GM13976 (cell line): ENCODE data around the gene CUTA.

Experiments
- DNase-seq: peaks from one replicate; pipeline ENCODE4 v3.0.0; 2012; ENCODE audit warnings: low spot score
- CTCF ChIP-seq: IDR thresholded peaks from 2 replicates; pipeline ENCODE4 v1.5.1; 2012; ENCODE audit warnings: borderline replicate concordance, mild to moderate bottlenecking; ENCODE audit not compliant: insufficient read depth; ENCODE audit errors: extremely low read depth, missing control alignments, control extremely low read depth
- in situ Hi-C: fragments of 300-500 bp; cut with MboI; formaldehyde crosslinking; loops from one replicate; pipeline ENCODE4 v1.12.0; 2022; ENCODE audit warnings: low sequenced_read_pairs, mixed read lengths, inconsistent platforms; ENCODE audit not compliant: unreplicated experiment

Gene CUTA

GRCh38 chr6:33455051-33455450 lies 37.1 kb upstream of the CUTA start:
- DNase-seq, result no peak
- no peak for TF ChIP-seq CTCF

DNA sequence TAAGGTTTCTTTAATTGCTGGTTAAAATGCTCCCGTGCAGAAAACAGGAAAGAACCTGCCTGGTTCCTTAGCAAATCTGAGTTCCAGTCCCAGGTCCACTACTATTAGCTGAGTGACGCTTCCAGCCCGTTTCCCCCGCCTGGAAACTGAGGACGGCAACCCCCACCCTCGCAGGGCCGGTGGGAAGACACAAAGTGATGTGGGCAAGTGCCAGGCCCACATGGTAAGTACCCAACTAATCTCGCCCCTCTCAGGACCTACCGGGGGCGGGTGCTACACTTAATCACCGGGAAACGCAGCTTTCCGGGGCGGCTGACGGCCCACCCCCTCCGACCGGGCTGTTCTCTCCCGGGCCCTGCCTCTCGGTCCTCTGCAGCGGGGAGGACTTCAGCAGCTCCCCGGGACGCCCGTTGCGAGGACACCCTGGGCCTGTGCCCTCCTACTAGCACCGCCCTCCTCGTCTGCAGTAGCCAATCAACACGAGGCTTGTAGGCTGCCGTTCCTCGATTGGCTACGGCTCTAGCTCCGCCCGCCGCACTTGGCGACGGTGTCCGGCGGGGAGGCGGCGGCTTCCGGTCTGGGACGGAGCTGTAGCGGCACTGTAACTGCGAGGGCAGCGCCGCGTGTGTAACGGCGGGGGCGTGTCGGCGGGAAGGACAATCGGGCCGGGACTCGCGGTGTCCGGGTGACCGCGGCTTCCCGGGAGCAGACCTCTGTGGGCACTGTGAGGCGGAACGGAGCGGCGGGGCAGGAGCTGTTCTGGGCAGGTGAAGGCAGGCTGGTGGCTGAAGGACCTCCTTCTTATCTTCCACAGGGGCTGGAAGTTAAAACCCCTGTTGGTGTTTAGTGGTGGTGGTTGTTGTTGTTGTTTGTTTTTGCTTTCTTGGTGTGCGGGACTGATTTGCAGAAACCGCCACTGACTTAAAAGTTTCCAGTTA lies 36.4 kb upstream of the CUTA start, which contains the start of gene ZBTB9:
Gene ZBTB9 (plus strand): TSS at position 568 of the 938 bp plus-strand sequence. CDS start 525 bp downstream, outside the sequence.
- TF ChIP-seq CTCF, result no peak
- DNase-seq, result peak; percentile 99
- in situ Hi-C loops, result no loop called here

More at GRCh38 chr6:33455051-33455450, 37.1 kb upstream of the CUTA start:
- in situ Hi-C loops, result no loop called here

DNA sequence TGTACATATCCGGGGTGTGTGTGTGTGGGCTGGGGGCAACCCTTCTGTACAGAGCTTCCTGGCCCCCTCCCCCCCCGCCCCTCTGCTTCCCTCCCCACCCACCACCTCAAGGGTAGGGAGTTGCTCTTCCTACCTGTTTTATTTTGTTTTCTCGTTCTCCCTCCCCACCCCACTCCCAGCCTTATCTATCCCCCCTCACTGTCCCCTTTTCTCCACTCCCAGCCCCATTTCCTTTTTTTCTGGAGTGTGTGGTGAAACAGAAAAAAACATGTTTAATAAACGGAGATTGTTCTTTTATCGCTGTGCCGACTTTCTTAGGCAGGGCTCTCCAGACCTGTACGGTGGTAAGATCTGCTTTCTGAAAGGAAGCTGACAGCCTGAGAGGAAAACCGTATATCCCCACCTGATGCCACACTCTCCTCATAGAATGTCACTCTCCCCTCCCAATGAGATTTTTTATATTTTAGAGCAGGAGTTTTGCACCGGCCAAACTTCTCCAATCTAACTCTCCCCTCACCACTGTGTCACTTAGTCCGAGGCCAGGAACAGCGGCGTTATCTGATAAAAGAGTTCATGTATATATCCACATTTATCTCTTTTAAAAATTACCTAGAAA lies 35.6 kb upstream of the CUTA start:
- in situ Hi-C loops, result no loop called here
- no peak for TF ChIP-seq CTCF
- DNase-seq, result peak; percentile 44

- peak; percentile 26 for DNase-seq
- in situ Hi-C loops, result no loop called here
- TF ChIP-seq CTCF, result no peak
Observed at GRCh38 chr6:33452496-33452895, 34.6 kb upstream of the CUTA start.

GRCh38 chr6:33451606-33452005 lies 33.7 kb upstream of the CUTA start:
- in situ Hi-C loops, result no loop called here
- DNase-seq, result no peak
- no peak for TF ChIP-seq CTCF

DNA sequence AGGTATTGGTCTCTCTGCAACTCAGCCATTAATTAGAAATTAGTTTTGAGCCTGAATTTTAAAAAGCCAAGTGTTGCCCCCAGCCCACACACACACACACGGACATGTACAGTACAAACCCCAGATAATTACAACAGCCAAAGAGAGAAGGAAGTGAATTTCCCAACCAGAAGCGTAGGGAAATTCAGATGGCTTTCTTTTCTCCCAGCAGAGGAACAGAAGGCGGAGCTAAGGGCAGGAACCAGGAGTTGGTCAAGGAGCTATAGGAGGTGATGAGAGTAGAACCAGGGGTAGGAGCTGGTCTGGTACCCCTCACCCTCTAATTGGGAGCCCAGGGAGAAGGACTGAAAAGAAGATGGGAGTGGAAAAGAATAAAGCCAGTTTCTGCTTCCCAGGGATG lies 32.5 kb upstream of the CUTA start:
- in situ Hi-C loops, result no loop called here
- TF ChIP-seq CTCF, result no peak
- DNase-seq, result no peak
